ENCODE results near the gene CALML5.

Gene CALML5, protein sequence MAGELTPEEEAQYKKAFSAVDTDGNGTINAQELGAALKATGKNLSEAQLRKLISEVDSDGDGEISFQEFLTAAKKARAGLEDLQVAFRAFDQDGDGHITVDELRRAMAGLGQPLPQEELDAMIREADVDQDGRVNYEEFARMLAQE

DNA sequence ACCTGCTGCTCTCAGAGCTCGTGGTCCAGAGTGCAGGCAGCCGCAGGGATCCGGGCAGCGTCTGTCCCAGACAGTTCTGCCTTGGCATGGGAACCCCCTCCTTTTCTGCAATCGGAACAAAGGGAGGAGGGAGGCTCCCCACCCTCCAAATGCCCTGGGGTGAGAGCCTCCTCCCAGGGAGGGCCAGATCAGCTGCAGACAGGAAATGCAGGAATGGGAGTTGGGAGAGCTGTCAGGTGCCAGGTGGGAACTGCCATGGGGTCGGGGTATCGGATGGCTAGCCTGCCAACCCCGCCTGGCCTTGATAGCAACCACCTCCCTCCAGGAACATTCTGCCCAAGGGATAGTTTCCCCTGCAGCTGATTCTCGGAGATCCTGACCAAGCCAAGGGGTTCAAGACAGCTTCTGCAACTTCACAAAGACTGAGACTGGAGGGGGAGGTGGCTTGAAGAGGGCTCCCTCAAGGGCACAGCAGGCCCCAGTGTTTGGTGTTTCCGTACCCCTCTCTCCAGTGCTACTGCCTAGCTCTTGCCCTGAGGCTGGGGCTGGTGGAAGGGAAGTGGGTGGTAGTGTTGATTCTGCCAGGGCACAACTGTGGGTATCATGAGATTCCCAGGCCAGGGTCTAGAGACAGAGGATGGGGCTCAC lies at the start of gene CALML5:
CALML5 (minus strand) TSS at position 78 of the 648 bp plus-strand sequence. CDS start 132 bp downstream, outside the sequence.
- no peak for DNase-seq

- no peak for DNase-seq
Measured at GRCh38 chr10:5547931-5548660, 48.7 kb upstream of the CALML5 start.

DNA sequence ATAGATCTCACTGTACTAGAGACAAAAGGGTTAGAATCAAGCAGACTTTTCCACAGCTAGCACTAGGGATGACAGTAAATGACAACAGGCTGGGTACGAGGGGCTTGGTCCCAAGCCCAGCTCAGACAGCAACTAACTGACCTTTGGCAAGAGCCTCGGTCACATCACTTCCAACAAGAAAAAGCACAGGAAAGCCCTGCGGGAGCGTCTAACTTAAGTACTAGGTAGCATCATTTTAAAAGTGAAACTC lies 48.2 kb upstream of the CALML5 start:
- no peak for DNase-seq

DNA sequence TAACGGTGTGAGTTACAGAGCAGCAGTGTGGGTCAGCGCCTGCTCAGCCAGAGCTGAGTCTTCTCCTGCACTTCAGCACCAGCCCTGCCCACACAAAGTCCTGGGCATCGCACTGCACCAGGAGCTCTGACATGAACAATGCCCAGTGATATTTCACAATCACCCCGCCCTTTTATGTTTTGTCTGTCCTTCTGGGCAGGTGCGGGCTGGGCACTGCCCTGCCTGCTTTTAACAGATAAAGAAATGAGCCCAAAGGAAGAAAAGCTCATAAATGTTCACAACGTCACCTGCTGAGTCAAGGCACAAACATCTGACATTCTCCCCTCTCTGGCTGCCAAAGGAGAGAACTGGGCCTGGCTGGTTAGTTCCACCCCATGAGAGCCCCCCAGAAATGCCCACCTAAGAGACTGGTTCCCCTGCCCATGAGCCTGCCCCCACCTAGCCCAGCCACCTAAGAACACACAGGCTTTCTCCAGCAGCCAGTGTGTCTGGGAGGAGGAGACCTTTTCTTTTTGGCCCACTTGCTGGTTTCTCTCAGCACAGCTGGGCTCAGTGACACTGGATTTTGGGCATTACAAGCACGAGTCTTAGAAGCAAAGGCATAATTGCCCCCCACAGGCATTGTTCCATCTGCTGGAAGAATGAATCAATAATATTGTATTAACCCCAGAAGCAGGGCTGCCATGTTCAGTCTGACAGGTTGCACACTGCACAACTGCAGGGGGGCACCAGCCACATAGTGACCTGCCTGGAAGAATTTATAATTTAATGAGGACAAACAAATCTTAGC lies 47.7 kb upstream of the CALML5 start:
- no peak for DNase-seq

DNA sequence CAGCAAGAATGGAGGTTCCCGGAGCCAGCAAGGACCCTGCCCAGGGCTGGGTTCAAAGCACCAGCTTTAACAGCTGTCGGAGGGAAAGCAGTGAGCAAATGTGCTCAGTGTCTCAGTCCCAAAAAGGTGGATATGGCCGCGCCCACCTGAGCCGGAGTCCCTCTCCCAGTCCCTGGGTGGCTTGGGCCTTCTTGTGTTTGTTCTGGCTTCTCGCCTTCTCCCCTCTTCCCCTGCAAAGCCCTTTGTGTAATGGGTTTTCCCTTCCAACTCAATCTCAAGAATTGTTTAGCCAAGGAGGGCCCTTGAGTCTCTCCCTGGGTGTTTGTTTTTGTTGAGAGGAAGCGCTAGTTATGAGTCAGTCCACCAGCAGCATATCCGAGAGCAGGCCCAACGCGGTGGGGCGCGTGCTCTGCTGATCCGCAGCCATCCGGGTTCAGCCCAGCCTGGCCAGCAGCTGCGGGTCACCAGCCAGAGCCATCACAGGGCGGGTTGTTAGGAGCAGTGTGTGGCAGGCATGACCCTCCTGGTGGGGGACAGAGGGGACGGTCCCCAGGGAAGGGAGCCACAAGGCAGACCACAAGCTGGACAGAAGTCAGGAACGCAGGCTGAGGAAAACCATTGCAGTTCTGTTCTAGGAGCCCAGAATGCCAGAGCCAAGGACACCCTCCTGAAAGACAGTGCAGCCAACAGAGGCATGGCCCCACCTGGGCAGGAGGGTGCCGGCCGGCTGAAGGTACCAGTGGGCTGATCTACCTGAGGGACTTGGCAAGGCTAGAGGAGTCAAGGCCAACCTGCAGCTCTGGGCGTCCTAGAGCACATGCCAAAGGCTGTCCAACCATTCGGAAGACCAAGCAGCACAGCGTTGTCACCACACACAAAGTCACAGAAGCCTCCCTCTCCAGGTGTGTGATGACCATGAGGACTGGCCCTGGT lies 46.7 kb upstream of the CALML5 start:
- DNase-seq = no peak

DNA sequence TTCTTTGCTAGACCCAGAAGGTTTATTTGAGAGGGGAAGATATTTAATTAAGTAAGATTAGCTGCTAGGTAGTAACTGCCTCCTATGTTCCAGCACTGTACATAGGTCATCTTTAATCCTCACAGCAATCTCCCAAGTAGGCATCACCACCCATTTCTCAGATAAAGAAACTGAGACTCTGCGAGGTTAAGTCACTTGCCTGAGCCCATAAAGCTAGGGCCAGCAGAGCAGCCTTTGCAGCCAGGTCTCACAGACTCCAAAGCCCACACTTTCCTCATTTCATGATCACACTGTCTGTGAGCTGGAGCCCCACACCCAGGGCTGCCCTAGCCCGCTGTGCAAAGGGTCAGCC lies 46.0 kb upstream of the CALML5 start:
- no peak for DNase-seq

DNA sequence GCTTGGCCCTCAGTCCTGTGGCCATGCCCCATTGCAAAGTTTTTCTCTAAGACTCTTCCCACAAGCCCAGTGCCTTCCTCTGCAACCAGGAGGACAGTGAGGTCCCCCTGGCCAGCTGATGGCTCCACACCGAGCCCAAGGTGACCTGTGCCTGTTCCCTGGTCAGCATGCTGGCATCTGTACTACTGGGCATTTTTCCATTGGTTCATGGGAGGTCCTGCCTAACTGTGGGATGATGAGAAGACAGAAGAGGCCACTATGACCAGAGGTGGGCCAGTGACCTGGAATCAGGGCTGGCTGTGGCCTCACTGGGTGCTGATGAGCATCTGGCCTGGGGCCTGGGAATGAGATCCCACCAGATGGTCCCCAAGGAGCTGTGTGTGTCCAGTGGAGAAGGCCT lies 45.6 kb upstream of the CALML5 start:
- DNase-seq = no peak

DNA sequence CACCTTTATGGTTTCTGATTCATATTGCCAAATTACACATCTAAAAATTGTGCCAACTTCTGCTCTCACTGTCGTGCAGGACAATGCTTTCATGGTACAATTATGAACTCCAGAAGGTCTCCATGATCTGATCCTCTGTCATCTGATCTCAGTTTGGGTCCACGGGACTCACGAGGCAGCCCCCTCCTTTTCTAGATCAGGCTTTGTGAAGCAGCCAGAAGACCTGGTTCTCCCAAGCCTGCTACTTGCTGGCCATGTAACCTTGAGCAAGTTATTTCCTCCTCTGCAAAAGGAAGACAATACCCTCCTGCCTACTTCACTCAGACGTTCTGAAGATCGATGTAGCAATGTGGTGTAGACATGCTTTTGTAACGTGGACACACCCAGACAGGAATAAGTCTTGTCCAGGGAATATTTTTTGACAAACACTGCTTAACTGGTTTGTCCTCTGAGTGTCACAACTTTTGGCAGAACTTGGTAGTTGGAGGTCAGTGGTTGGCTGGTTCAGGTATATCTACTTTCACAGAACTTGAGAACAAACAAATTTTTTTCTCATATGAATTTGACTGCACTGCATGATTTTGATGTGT lies 44.9 kb upstream of the CALML5 start:
- no peak for DNase-seq

DNA sequence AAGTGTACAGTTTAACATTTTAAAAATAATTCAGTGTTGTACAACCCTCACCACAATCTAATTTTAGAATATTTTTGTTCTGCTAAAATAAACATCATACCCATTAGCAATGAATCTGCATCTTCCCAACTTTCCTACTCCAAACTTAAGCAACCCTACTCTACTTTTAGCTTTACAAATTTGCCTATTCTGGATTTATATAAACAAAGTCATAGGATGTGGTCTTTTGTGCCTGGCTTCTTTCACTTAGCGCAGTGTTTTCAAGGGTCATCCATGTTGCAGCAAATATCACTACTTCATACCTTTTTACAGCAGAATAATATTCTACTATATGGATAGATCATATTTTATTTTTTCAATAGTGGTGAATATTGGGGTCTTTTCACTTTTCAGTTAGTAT lies 44.3 kb upstream of the CALML5 start:
- no peak for DNase-seq

DNA sequence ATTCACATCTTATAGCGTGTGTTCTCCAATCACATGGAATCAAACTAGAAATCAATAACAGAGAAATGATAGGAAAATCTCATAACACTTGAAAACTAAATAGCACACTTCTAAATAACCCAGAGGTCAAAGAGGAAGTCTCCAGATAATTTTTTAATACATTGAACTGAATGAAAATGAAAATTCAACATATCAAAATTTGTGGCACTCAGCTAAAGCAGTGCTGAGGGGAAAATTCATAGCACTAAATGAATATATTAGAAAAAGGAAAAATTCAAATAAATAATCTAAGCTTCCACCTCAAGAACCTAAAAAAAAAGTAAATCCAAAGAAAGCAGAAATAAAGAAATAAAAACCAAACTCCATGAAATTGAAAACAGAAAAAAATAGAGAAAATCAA lies 42.7 kb upstream of the CALML5 start:
- DNase-seq = no peak

GRCh38 chr10:5540891-5541290 lies 41.5 kb upstream of the CALML5 start:
- DNase-seq = no peak

DNA sequence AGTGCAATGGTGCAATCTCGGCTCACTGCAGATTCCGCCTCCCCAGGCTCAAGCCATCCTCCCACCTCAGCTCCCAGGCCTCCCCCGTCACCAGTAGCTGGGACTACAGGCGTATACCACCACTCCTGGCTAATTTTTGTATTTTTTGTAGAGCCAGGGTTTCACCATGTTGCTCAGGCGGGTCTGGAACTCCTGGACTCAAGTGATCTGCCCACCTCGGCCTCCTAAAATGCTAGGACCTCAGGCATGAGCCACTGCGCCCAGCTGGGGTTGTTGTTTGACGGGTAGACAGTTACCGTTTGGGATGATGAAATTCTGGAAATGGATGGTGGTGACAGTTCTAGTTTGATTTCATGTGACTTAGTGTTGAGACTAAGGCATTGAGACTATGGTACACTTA lies 40.7 kb upstream of the CALML5 start:
- DNase-seq = no peak

GRCh38 chr10:5538892-5539651 lies 39.7 kb upstream of the CALML5 start:
- DNase-seq = no peak

DNA sequence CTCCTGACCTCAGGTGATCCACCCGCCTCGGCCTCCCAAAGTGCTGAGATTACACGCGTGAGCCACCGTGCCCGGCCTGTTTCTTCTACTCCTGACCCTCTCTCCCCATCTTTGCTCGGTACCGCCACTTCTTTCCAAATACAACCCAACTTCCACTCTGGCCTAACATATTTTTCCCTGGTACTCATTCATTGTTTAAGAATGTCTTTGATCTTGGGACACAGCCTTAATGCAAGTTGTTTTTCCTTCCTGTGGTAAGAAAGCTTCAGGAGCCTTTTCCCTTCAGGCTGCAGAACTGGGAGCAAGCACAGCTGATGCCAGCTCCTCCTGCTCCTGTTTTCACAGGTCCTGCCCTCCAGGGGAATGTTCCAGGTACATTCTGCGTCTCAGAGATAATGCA lies 39.1 kb upstream of the CALML5 start:
- DNase-seq = no peak

- no peak for DNase-seq
Measured at GRCh38 chr10:5537684-5538083, 38.3 kb upstream of the CALML5 start.

GRCh38 chr10:5536486-5537081 lies 37.2 kb upstream of the CALML5 start:
- DNase-seq = no peak

- no peak for DNase-seq
Measured at GRCh38 chr10:5534880-5535856, 35.8 kb upstream of the CALML5 start.

- DNase-seq = no peak
Measured at GRCh38 chr10:5534051-5534821, 34.9 kb upstream of the CALML5 start.

DNA sequence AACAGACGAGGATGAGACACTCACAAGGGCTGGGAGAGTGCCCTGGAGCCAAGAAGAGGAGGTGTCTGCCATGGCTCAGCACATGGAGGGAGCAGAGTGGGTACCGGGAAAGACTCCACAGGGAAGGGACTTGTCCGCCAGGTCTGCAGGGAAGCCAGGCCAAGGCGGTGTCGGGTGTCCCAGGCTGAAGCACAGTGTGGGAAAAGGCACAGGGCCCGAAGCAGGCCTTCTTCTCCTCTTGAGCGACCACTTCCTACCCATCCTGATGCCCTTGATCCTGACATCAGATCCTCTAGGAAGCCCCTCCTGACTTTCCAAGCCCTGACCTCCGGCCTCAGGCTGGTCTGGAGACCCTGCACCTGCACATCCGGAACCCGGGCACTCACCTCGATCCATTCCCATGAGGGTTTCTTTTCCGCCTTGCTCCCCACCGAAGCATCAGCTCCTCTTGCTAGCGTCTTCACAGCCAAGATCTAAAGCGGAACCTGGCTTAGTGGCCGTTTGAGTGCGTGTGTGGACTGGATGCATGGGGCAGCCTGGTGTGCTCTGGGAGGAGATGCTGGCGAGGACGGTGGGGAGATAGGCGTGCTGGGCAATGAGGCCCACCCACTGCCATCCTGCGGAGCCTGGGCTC lies 33.8 kb upstream of the CALML5 start:
- DNase-seq = no peak

All from NCI-H1436 treated with DMSO at 0.1 percent for 48 hours (cell line).